K562 (cell line): ENCODE data around the gene POLE2. TPM values are rescaled to one million over a fixed set of nuclear protein-coding genes. Genes with fewer than 3 reads are reported as not detected.

Source experiments
- CBX1 ChIP-seq: sonication (generic); IDR thresholded peaks from 2 replicates; pipeline ENCODE4 v1.6.1; 2016; ENCODE audit warnings: antibody characterized with exemption, low read depth, mild to moderate bottlenecking
- CSDE1 ChIP-seq, 2 experiments: fragments of 450-650 bp; IDR thresholded peaks; 2 replicates each; pipeline ENCODE4 v1.6.1; 2016; ENCODE audit warnings: mild to moderate bottlenecking in 1 of 2
- CXXC5 ChIP-seq: fragments of 250-450 bp; sonication (Bioruptor Pico); IDR thresholded peaks from 2 replicates; pipeline ENCODE4 v1.8.0; 2022; ENCODE audit warnings: inconsistent platforms, mild to moderate bottlenecking, moderate library complexity
- HMGN3 ChIP-seq: IDR thresholded peaks from 2 replicates; pipeline ENCODE4 v1.6.1; 2011; ENCODE audit warnings: borderline replicate concordance, low read depth, mild to moderate bottlenecking, mixed read lengths, low read length; ENCODE audit not compliant: insufficient read length; ENCODE audit errors: extremely low read depth
- MAX ChIP-seq: sonication (generic); formaldehyde crosslinking; IDR thresholded peaks from 2 replicates; pipeline ENCODE4 v1.9.0; 2022; ENCODE audit warnings: mild to moderate bottlenecking, missing genetic modification reagents
- MEF2A ChIP-seq: IDR thresholded peaks from 2 replicates; pipeline ENCODE4 v1.6.1; 2011; ENCODE audit warnings: low read depth, mild to moderate bottlenecking, low read length, moderate library complexity; ENCODE audit not compliant: control insufficient read depth
- PCBP2 ChIP-seq: fragments of 200-400 bp; formaldehyde crosslinking; IDR thresholded peaks from 2 replicates; pipeline ENCODE4 v1.6.1; 2018; ENCODE audit warnings: low read length, low read depth, mild to moderate bottlenecking, moderate library complexity; ENCODE audit not compliant: poor library complexity, severe bottlenecking
- POLR2AphosphoS2 ChIP-seq: IDR thresholded peaks from 2 replicates; pipeline ENCODE4 v1.6.1; 2012; ENCODE audit warnings: low read length, improper control_type of control experiment
- PTRF ChIP-seq: fragments of 450-650 bp; IDR thresholded peaks from 2 replicates; pipeline ENCODE4 v1.6.1; 2016; ENCODE audit warnings: mild to moderate bottlenecking, missing genetic modification characterization, missing compliant biosample characterization
- SAP30 ChIP-seq: fragments of 200-600 bp; sonication (generic); IDR thresholded peaks from 2 replicates; pipeline ENCODE4 v1.6.1; 2012; ENCODE audit warnings: borderline replicate concordance, low read depth, mild to moderate bottlenecking, moderate library complexity, low read length, control low read depth, inconsistent platforms; ENCODE audit not compliant: insufficient read depth, poor library complexity, severe bottlenecking
- SMARCB1 ChIP-seq: IDR thresholded peaks from 2 replicates; pipeline ENCODE4 v1.6.1; 2011; ENCODE audit warnings: improper control_type of control experiment, low read depth; ENCODE audit not compliant: insufficient read length
- SP2 ChIP-seq: IDR thresholded peaks from 2 replicates; pipeline ENCODE4 v1.6.1; 2011; ENCODE audit warnings: mild to moderate bottlenecking, low read depth, low read length, moderate library complexity; ENCODE audit not compliant: poor library complexity, severe bottlenecking; ENCODE audit errors: extremely low read depth
- TAL1 ChIP-seq: fragments of 450-650 bp; IDR thresholded peaks from 2 replicates; pipeline ENCODE4 v1.6.1; 2016; ENCODE audit warnings: mild to moderate bottlenecking
- TCF3 ChIP-seq: sonication (generic); formaldehyde crosslinking; IDR thresholded peaks from 2 replicates; pipeline ENCODE4 v1.4.0; 2020; ENCODE audit warnings: mild to moderate bottlenecking, missing genetic modification reagents
- TCF7 ChIP-seq: sonication (generic); IDR thresholded peaks from 2 replicates; pipeline ENCODE4 v1.6.1; 2016; ENCODE audit warnings: antibody characterized with exemption, borderline replicate concordance
- VEZF1 ChIP-seq: fragments of 200-800 bp; sonication (Bioruptor generic); IDR thresholded peaks from 2 replicates; pipeline ENCODE4 v1.6.1; 2017; ENCODE audit warnings: missing genetic modification characterization, missing compliant biosample characterization
- ZBTB2 ChIP-seq: fragments of 450-650 bp; IDR thresholded peaks from 2 replicates; pipeline ENCODE4 v1.6.1; 2016; ENCODE audit warnings: antibody characterized with exemption
- polyA plus RNA-seq, 8 experiments: library from polyadenylated mRNA; depleted of rRNA in 4 of 8; stranded (reverse) in 5 of 8; unstranded in 3 of 8; fragments of >200 nt; fragmentation: Nextera tagmentation in 2 of 8; fragmentation: Illumina TruSeq in 1 of 8; extraction: Ambion mirVana in 2 of 8; extraction: Trizol in 1 of 8; gene quantifications; 2 replicates each; pipeline versions ENCODE4 v1.2.1 to v1.2.3, GENCODE V29; 2011 to 2014; ENCODE audit warnings: inconsistent platforms in 1 of 8, missing spikeins in 1 of 8
- total RNA-seq, 7 experiments: library from RNA; depleted of rRNA in 6 of 7; stranded (reverse); fragments of >200 nt in 6 of 7; fragmentation: Illumina TruSeq in 2 of 7; extraction: Trizol in 2 of 7; gene quantifications; 2 replicates each; pipeline versions ENCODE4 v1.2.1 to v1.2.3, GENCODE V29; 2011 to 2021; ENCODE audit warnings: low replicate concordance in 1 of 7
- TF ChIP-seq, protein P1 (sequence below): fragments of 250-450 bp; sonication (Bioruptor Pico); IDR thresholded peaks from 2 replicates; pipeline ENCODE4 v1.8.0; 2021; ENCODE audit warnings: mild to moderate bottlenecking, moderate library complexity
- TF ChIP-seq, protein P2 (sequence below): fragments of 250-450 bp; sonication (Bioruptor Pico); IDR thresholded peaks from 2 replicates; pipeline ENCODE4 v1.5.0; 2021; ENCODE audit warnings: mild to moderate bottlenecking, borderline replicate concordance

POLE2 gene
- total and polyA plus RNA-seq, 9 of the 15 experiments (the other 6 are each of a cell fraction or from before 2014, with no cell fraction given) = 30.7 to 78.4 (median 55.4) TPM

GRCh38 chr14:49598485-49599300 lies 89.3 kb downstream of the POLE2 start, which contains the start of gene LRR1 (continued):
- TF ChIP-seq, protein P1, sequence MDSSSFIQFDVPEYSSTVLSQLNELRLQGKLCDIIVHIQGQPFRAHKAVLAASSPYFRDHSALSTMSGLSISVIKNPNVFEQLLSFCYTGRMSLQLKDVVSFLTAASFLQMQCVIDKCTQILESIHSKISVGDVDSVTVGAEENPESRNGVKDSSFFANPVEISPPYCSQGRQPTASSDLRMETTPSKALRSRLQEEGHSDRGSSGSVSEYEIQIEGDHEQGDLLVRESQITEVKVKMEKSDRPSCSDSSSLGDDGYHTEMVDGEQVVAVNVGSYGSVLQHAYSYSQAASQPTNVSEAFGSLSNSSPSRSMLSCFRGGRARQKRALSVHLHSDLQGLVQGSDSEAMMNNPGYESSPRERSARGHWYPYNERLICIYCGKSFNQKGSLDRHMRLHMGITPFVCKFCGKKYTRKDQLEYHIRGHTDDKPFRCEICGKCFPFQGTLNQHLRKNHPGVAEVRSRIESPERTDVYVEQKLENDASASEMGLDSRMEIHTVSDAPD = no peak
- TF ChIP-seq POLR2AphosphoS2 = no peak
- peak; percentile 55; the same call in 1 of the 2 replicates for TF ChIP-seq MAX
- no peak for TF ChIP-seq PCBP2
- TF ChIP-seq VEZF1 (CRISPR knock-in tag) = no peak; the same call in 1 of the 2 replicates
- TF ChIP-seq TCF3 (CRISPR knock-in tag) = no peak; the same call in 1 of the 2 replicates
- peak; percentile 18 for TF ChIP-seq HMGN3
- TF ChIP-seq CBX1 = no peak
- no peak; a peak in 1 of 4 replicates for TF ChIP-seq CSDE1 (IDR thresholded peaks at IDR 0.05)
- TF ChIP-seq ZBTB2 = 0 out of 2 replicates have a peak, but pooled peaks have one; percentile 19
- no peak for TF ChIP-seq TCF7
- no peak for TF ChIP-seq SP2
- TF ChIP-seq SAP30 = peak; percentile 81
- TF ChIP-seq MEF2A = no peak
- no peak for TF ChIP-seq SMARCB1
- TF ChIP-seq CXXC5 (CRISPR knock-in tag) = peak; percentile 72
- no peak for TF ChIP-seq TAL1
- no peak for TF ChIP-seq PTRF (tag)
- TF ChIP-seq, protein P2, sequence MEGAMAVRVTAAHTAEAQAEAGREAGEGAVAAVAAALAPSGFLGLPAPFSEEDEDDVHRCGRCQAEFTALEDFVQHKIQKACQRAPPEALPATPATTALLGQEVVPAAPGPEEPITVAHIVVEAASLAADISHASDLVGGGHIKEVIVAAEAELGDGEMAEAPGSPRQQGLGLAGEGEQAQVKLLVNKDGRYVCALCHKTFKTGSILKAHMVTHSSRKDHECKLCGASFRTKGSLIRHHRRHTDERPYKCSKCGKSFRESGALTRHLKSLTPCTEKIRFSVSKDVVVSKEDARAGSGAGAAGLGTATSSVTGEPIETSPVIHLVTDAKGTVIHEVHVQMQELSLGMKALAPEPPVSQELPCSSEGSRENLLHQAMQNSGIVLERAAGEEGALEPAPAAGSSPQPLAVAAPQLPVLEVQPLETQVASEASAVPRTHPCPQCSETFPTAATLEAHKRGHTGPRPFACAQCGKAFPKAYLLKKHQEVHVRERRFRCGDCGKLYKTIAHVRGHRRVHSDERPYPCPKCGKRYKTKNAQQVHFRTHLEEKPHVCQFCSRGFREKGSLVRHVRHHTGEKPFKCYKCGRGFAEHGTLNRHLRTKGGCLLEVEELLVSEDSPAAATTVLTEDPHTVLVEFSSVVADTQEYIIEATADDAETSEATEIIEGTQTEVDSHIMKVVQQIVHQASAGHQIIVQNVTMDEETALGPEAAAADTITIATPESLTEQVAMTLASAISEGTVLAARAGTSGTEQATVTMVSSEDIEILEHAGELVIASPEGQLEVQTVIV (CRISPR knock-in tag) = no peak
